ENCODE results near the gene MYZAP.

Gene MYZAP

GRCh38 chr15:57565311-57565710 is 26.4 kb upstream of the MYZAP start:
- peak; percentile 6 to 13 for DNase-seq

GRCh38 chr15:57566834-57567233 is 24.9 kb upstream of the MYZAP start:
- DNase-seq, result no peak

DNA sequence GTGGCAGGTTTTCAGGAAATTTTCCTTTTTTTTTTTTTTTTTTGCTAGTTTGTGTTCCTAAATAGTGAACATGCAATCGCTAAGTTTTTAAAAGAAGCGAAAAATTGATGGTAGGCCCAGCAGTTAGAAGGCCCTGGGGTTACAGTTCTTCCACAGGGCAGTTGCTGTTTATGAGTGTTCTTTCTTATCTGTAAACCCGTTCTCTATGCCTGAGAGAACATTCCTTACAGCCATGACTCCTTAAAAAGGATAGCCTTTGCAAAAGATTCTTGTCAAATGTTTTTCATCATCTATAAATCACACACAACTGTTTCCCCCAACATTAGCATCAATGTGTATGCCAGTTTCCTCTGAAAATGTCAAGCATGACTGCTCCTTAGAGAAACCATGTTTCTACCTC is 23.8 kb upstream of the MYZAP start:
- no peak for DNase-seq

DNA sequence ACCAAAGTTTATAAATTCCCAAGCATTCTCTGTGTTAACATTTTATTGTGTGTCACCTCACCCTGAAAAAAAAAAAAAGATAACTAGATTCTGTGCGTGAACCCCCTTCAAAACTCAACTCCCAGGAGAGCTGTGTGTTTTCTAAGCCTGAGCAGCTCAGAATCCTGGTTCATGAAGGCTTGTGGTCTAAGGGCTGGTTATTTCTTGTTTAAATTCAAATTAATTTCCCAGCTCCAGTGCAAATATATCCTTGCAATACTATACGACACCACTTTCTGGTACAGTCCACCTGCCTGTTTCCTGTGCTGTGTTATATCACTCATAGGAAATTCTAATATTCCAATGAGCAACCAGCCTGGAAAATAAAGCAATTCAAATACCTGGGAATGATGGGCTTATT is 23.4 kb upstream of the MYZAP start:
- DNase-seq, result no peak

GRCh38 chr15:57570340-57570739 is 21.4 kb upstream of the MYZAP start:
- no peak for DNase-seq

DNA sequence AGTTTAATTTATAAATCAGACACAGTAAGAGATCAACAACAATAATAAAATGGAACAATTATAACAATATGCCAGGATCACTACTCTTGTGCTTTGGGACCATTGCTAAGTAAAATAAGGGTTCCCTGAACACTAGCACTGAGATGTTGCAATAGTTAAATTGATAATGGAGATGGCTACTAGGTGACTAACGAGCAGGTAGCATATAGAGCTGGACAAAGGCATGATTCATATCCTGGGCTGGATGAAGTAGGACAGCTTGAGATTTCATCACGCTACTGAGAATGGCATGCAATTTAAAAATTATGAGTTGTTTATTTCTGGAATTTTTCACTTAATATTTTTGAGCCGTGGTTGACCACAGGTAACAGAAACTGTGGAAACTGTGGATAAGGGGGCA is 20.7 kb upstream of the MYZAP start:
- DNase-seq, result no peak

DNA sequence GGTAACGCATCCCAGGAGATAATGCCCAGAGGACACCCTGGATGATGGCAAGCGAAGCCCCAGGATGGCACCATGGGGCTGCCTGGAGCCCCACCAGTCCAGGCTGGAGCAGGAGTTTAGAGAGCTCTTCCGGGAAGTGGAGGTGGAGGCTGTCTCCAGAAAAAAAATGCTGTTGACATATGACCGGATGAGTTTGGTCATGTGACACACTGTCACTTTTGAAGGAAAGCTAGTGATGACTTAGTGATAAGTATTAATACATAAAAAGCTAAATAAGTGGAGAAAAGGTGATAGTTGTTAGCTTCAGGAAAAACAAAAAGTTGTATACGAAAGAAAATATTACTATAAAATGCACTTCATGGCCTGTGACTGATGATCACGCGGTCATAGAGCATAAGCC is 20.0 kb upstream of the MYZAP start:
- DNase-seq, result no peak

GRCh38 chr15:57572468-57572867 is 19.2 kb upstream of the MYZAP start:
- DNase-seq, result no peak

- no peak for DNase-seq
These were observed 18.6 kb upstream of the MYZAP start for GRCh38 chr15:57573151-57573550.

DNA sequence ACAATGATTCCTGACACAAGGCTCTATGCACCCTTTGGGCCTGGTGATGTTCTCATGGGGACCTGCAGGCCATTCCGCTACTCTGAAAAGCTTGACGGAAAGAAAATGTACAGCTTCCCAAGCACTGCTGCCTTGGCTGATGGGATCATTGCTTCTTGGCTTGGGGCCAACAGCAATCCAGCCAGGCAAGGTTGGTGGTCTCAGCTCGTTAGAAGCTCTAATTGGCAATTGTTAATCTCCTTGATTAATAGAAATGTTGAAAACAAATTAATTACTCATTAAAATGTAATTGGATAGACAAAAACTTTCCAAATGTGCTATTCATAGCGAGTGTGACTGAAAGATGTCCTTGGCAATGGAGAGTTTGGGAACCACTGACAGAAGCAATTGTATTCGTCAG is 16.3 kb upstream of the MYZAP start:
- no peak for DNase-seq

DNA sequence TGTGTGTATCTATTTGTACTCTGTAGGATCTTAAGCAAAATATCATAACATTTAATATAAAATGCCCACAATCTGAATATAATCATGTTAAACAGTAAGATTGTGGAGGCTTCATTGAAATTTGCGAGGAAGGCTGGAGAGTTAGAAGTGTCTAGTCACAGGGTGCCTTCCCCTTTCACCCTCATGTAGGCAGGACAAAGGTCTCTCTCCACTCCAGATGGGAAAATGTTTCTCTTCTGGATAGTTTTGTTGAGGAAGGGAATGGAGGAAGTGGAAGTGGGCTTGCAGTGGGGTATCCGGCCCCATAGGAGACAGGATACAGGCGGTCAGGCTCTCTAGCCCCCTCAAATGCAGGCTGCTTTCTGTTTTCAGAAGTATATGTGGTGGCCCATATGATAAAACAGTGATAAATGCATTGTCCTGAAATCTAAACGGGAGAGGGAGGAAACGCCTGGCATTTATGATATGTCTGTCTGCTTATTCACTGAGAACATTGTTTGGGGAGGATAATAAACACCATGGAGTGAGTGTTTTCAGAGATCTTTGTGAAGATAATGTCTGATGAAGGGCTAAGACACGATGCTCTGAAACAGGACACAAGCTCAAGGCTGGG is 13.3 kb upstream of the MYZAP start:
- DNase-seq, result no peak

- no peak for DNase-seq
These were observed 11.3 kb upstream of the MYZAP start for GRCh38 chr15:57580428-57580827.

- no peak for DNase-seq
These were observed 10.8 kb upstream of the MYZAP start for GRCh38 chr15:57580866-57581265.

GRCh38 chr15:57582090-57582489 is 9.6 kb upstream of the MYZAP start:
- no peak for DNase-seq

GRCh38 chr15:57583282-57583681 is 8.4 kb upstream of the MYZAP start:
- DNase-seq, result no peak

DNA sequence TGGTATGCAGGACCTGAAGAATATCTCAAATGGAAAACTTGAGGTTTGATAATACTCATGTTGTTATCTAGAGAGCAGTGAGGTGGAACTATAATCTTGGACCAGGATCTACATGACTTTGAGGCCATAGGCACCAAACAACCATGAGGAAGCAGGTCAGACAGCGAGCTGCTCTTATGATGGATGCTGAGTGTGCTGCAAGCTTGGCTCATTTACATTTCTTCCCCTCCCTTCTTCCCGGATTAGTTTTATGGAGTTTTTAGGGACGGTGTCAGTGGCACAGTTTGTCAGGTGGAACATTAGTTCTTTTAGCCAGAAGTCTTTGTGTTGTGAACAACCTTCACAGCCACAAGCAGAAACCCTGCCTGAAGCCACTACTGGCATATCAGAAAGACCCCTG is 8.0 kb upstream of the MYZAP start:
- DNase-seq, result no peak

GRCh38 chr15:57586661-57587424 is 4.9 kb upstream of the MYZAP start:
- no peak for DNase-seq

- DNase-seq, result no peak
These were observed 2.4 kb upstream of the MYZAP start for GRCh38 chr15:57589281-57589680.

DNA sequence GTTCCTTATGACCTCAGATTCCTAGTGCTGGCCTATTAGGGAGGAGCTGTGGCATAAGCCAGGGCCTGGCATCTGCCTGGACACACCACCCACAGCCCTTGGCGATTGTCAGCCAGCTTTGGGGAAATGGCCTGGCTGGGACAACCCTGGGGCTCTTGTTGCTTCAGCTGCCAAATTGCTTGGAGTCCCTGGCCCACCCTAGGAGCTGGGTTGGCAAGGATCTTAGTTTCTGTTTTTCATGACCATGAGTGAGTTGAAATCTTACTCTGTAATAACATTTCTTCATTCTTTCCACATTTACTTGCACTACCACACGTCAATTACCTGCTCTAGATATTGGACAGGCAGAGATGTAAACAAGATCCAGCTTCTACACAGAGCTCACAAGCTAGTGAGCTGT is 1.9 kb upstream of the MYZAP start:
- DNase-seq, result no peak

GRCh38 chr15:57591237-57591821 is 375 bp upstream of the MYZAP start:
- no peak for DNase-seq

DNA sequence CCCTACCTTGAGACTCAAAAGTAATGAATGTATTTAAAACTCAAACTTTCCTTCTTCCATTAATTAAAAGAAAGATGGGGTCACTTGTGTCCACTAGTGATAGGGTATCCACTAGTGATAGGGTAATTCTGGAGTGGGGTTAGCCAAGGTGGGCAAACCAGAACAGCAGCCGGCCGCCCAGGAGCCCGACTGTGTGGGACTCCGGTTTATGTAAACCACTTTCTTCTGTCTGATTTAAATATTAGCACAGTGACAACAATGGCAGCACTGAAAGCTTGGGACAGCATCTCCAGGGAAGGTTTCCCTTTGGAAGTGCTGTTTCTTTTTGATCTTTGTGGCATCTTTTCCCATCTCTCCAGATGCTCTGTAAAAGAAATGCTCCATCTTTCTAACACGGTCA is 722 bp downstream of the MYZAP start:
- DNase-seq, result no peak

- DNase-seq, result no peak
These were observed 1.2 kb downstream of the MYZAP start for GRCh38 chr15:57592836-57593420.

DNA sequence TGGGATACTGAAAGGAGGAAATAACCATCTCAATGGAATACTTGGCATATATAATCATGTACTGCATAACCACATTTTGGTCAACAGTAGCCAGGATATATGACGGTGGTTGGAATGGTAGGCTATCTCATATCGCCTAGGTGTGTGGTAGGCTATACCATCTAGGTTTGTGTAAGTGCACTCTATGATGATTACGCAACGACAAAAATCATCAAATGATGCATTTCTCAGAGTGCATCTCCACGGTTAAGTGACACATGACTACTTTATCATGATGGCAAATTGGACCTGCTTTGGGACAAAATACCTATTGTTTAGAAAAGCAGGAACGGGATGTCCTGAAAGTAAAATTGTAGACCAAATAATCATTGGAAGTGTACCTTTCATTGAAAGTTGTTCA is 2.8 kb downstream of the MYZAP start:
- DNase-seq, result no peak

Measured in activated CD4-positive, alpha-beta T cell treated with anti-CD3 and anti-CD28 coated beads for 4 hours (primary cell).